OCI-M1 (cell line): ENCODE measurements around the gene ZNF681.
"Not testable (repeated sequence)": the region's sequence is repeated elsewhere in the genome, so short reads cannot be mapped to it uniquely, and the experiment has no call there.

Experiments used
- DNase-seq: peaks from one replicate; lab custom pipeline; 2025; lab: John Stamatoyannopoulos, UW

ZNF681 gene

DNA sequence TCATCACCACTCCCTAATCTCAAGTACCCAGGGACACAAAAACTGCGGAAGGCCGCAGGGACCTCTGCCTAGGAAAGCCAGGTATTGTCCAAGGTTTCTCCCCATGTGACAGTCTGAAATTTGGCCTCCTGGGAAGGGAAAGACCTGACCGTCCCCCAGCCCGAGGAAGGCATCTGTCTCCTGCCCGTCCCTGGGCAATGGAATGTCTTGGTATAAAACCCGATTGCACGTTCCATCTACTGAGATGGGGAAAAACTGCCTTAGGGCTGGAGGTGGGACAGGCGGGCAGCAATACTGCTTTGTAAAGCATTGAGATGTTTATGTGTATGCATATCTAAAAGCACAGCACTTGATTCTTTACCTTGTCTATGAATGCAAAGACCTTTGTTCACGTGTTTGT lies 65.8 kb downstream of the ZNF681 start:
- not testable (repeated sequence) for DNase-seq
